ENCODE results near the gene CASZ1.

- TF ChIP-seq, protein P1, sequence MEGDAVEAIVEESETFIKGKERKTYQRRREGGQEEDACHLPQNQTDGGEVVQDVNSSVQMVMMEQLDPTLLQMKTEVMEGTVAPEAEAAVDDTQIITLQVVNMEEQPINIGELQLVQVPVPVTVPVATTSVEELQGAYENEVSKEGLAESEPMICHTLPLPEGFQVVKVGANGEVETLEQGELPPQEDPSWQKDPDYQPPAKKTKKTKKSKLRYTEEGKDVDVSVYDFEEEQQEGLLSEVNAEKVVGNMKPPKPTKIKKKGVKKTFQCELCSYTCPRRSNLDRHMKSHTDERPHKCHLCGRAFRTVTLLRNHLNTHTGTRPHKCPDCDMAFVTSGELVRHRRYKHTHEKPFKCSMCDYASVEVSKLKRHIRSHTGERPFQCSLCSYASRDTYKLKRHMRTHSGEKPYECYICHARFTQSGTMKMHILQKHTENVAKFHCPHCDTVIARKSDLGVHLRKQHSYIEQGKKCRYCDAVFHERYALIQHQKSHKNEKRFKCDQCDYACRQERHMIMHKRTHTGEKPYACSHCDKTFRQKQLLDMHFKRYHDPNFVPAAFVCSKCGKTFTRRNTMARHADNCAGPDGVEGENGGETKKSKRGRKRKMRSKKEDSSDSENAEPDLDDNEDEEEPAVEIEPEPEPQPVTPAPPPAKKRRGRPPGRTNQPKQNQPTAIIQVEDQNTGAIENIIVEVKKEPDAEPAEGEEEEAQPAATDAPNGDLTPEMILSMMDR (IDR thresholded peaks at IDR 0.05) = no peak
- TF ChIP-seq POLR2A (IDR thresholded peaks at IDR 0.05) = no peak
Observed at GRCh38 chr1:10825592-10825991, 29.1 kb upstream of the CASZ1 start.

All from lower leg skin (tissue), 3 donors.